ENCODE data around the gene COA3. TPM values are rescaled to one million over a fixed set of nuclear protein-coding genes. Genes with fewer than 3 reads are reported as not detected.

The COA3 gene
- total and polyA plus RNA-seq, 7 experiments from 2014 or later = 7.6 to 118 (median 28.1) TPM

Small RNA genes within 50 kb of the gene (microRNA-seq; reads per million reads assigned to microRNA genes)
- gene MIR6781 (ENCODE audit: borderline microRNAs expressed) = not detected

Other genes with a start within 250 kb of the COA3 start
- gene HSD17B1, start 245.8 kb downstream of the COA3 start, total RNA-seq = 1 to 10 TPM; 1.2 to 2.2 (median 1.9) TPM
- under 1 TPM; 0.39 to 0.59 TPM for gene HSD17B1, start 245.8 kb downstream of the COA3 start, polyA plus RNA-seq
- 10 to 100 TPM; 45.3 to 76.9 (median 64.5) TPM for gene COASY, start 236.6 kb downstream of the COA3 start, total RNA-seq
- 10 to 100 TPM; 56.0 to 59.2 TPM for gene COASY, start 236.6 kb downstream of the COA3 start, polyA plus RNA-seq
- gene MLX, start 231.6 kb downstream of the COA3 start, total RNA-seq = 10 to 100 TPM; 35.3 to 73.9 (median 65.1) TPM
- gene MLX, start 231.6 kb downstream of the COA3 start, polyA plus RNA-seq = 10 to 100 TPM; 28.1 to 46.8 TPM
- gene PSMC3IP, start 221.0 kb downstream of the COA3 start, total RNA-seq = 10 to 100 TPM in 1 of 5 experiments, 1 to 10 TPM in 4; 2.7 to 14.0 (median 5.2) TPM
- gene PSMC3IP, start 221.0 kb downstream of the COA3 start, polyA plus RNA-seq = 1 to 10 TPM; 1.3 to 1.6 TPM
- 100 to 1,000 TPM in 2 of 5 experiments, 10 to 100 TPM in 3; 53.3 to 132 (median 75.7) TPM for gene RETREG3, start 189.3 kb downstream of the COA3 start, total RNA-seq
- 100 to 1,000 TPM; 131 to 136 TPM for gene RETREG3, start 189.3 kb downstream of the COA3 start, polyA plus RNA-seq
- 10 to 100 TPM in 3 of 5 experiments, 1 to 10 TPM in 2; 7.8 to 54.4 (median 12.5) TPM for gene TUBG1, start 189.0 kb downstream of the COA3 start, total RNA-seq
- 10 to 100 TPM in 1 of 2 donors, 1 to 10 TPM in 1; 4.8 to 12.5 TPM for gene TUBG1, start 189.0 kb downstream of the COA3 start, polyA plus RNA-seq
- 10 to 100 TPM in 4 of 5 experiments, 1 to 10 TPM in 1; 9.0 to 20.3 (median 15.3) TPM for gene TUBG2, start 139.4 kb downstream of the COA3 start, total RNA-seq
- gene TUBG2, start 139.4 kb downstream of the COA3 start, polyA plus RNA-seq = 1 to 10 TPM; 4.9 to 8.7 TPM
- 1 to 10 TPM in 2 of 5 experiments, under 1 TPM in 1, not detected in 2; 0.89 to 1.6 (median 1.1) TPM for gene PLEKHH3, start 121.7 kb downstream of the COA3 start, total RNA-seq
- not detected for gene PLEKHH3, start 121.7 kb downstream of the COA3 start, polyA plus RNA-seq
- gene CCR10, start 116.9 kb downstream of the COA3 start, total RNA-seq = 1 to 10 TPM in 2 of 5 experiments, under 1 TPM in 3; 0.56 to 1.7 (median 0.67) TPM
- under 1 TPM; 0.22 to 0.44 TPM for gene CCR10, start 116.9 kb downstream of the COA3 start, polyA plus RNA-seq
- gene CNTNAP1, start 116.2 kb downstream of the COA3 start, total RNA-seq = 1 to 10 TPM in 4 of 5 experiments, under 1 TPM in 1; 0.92 to 2.4 (median 2.1) TPM
- gene CNTNAP1, start 116.2 kb downstream of the COA3 start, polyA plus RNA-seq = under 1 TPM; 0.04 to 0.86 TPM
- gene EZH1, start 53.7 kb downstream of the COA3 start, total RNA-seq = 100 to 1,000 TPM in 2 of 5 experiments, 10 to 100 TPM in 3; 50.9 to 212 (median 95.4) TPM
- 10 to 100 TPM; 30.2 to 51.4 TPM for gene EZH1, start 53.7 kb downstream of the COA3 start, polyA plus RNA-seq
- not detected for gene RAMP2, start 37.5 kb downstream of the COA3 start, total RNA-seq
- gene RAMP2, start 37.5 kb downstream of the COA3 start, polyA plus RNA-seq = not detected
- 10 to 100 TPM; 24.3 to 60.6 (median 37.7) TPM for gene VPS25, start 25.3 kb downstream of the COA3 start, total RNA-seq
- gene VPS25, start 25.3 kb downstream of the COA3 start, polyA plus RNA-seq = 10 to 100 TPM; 55.0 to 57.2 TPM
- under 1 TPM; 0.10 to 0.51 (median 0.24) TPM for gene WNK4, start 18.1 kb downstream of the COA3 start, total RNA-seq
- not detected for gene WNK4, start 18.1 kb downstream of the COA3 start, polyA plus RNA-seq
- not detected for gene CNTD1, start 157 bp upstream of the COA3 start, total RNA-seq
- under 1 TPM; 0.24 to 0.32 TPM for gene CNTD1, start 157 bp upstream of the COA3 start, polyA plus RNA-seq
- 100 to 1,000 TPM in 3 of 5 experiments, 10 to 100 TPM in 2; 84.7 to 130 (median 107) TPM for gene BECN1, start 25.6 kb upstream of the COA3 start, total RNA-seq
- 100 to 1,000 TPM; 111 to 124 TPM for gene BECN1, start 25.6 kb upstream of the COA3 start, polyA plus RNA-seq
- 100 to 1,000 TPM in 1 of 5 experiments, 10 to 100 TPM in 4; 53.8 to 116 (median 65.9) TPM for gene PSME3, start 34.7 kb upstream of the COA3 start, total RNA-seq
- 100 to 1,000 TPM; 109 to 116 TPM for gene PSME3, start 34.7 kb upstream of the COA3 start, polyA plus RNA-seq
- gene AOC2, start 45.9 kb upstream of the COA3 start, total RNA-seq = 1 to 10 TPM; 3.0 to 3.5 (median 3.2) TPM
- gene AOC2, start 45.9 kb upstream of the COA3 start, polyA plus RNA-seq = not detected
- 1 to 10 TPM in 4 of 5 experiments, under 1 TPM in 1; 0.98 to 2.0 (median 1.1) TPM for gene AOC3, start 52.5 kb upstream of the COA3 start, total RNA-seq
- gene AOC3, start 52.5 kb upstream of the COA3 start, polyA plus RNA-seq = not detected
- not detected for gene G6PC1, start 102.1 kb upstream of the COA3 start, total RNA-seq
- not detected for gene G6PC1, start 102.1 kb upstream of the COA3 start, polyA plus RNA-seq
- gene AARSD1, start 165.8 kb upstream of the COA3 start, total RNA-seq = 10 to 100 TPM; 46.5 to 86.7 (median 56.6) TPM
- 10 to 100 TPM; 45.2 to 48.5 TPM for gene AARSD1, start 165.8 kb upstream of the COA3 start, polyA plus RNA-seq
- under 1 TPM in 2 of 5 experiments, not detected in 3; 0.69 to 0.94 TPM for gene PTGES3L, start 181.4 kb upstream of the COA3 start, total RNA-seq
- gene PTGES3L, start 181.4 kb upstream of the COA3 start, polyA plus RNA-seq = not detected
- 10 to 100 TPM; 12.2 to 21.4 (median 19.4) TPM for gene RUNDC1, start 181.9 kb upstream of the COA3 start, total RNA-seq
- gene RUNDC1, start 181.9 kb upstream of the COA3 start, polyA plus RNA-seq = 10 to 100 TPM; 13.2 to 17.0 TPM
- gene RPL27, start 199.7 kb upstream of the COA3 start, total RNA-seq = 1,000 to 10,000 TPM in 4 of 5 experiments, 100 to 1,000 TPM in 1; 951 to 1,861 (median 1,662) TPM
- gene RPL27, start 199.7 kb upstream of the COA3 start, polyA plus RNA-seq = 1,000 to 10,000 TPM; 2,130 to 2,713 TPM
- 100 to 1,000 TPM in 1 of 5 experiments, 10 to 100 TPM in 4; 23.5 to 145 (median 32.1) TPM for gene IFI35, start 208.1 kb upstream of the COA3 start, total RNA-seq
- gene IFI35, start 208.1 kb upstream of the COA3 start, polyA plus RNA-seq = 10 to 100 TPM; 49.8 to 50.6 TPM
- gene VAT1, start 223.7 kb upstream of the COA3 start, total RNA-seq = 10 to 100 TPM; 12.8 to 50.9 (median 34.9) TPM
- 10 to 100 TPM; 34.9 to 52.3 TPM for gene VAT1, start 223.7 kb upstream of the COA3 start, polyA plus RNA-seq
- gene RND2, start 226.5 kb upstream of the COA3 start, total RNA-seq = under 1 TPM in 4 of 5 experiments, not detected in 1; 0.08 to 0.74 (median 0.38) TPM
- under 1 TPM; 0.15 to 0.33 TPM for gene RND2, start 226.5 kb upstream of the COA3 start, polyA plus RNA-seq